MM.1S (cell line): ENCODE data around the gene PLAAT4.

Experiments
- CTCF ChIP-seq: fragments of 300-600 bp; sonication (generic); IDR thresholded peaks from 2 replicates; pipeline ENCODE4 v1.5.1; 2016; ENCODE audit warnings: antibody characterized with exemption, low read length, mixed read lengths
- EZH2 ChIP-seq: fragments of 300-600 bp; sonication (generic); optimal IDR thresholded peaks from 2 replicates; pipeline ENCODE3; 2017; ENCODE audit warnings: low read depth, mild to moderate bottlenecking, antibody characterized with exemption, low read length, mixed read lengths
- EZH2phosphoT487 ChIP-seq: fragments of 300-600 bp; sonication (generic); IDR thresholded peaks from 2 replicates; pipeline ENCODE4 v1.6.1; 2018; ENCODE audit warnings: antibody characterized with exemption, low read length

GRCh38 chr11:63504054-63504453, 32.6 kb upstream of the PLAAT4 start:
- TF ChIP-seq CTCF = no peak
- TF ChIP-seq EZH2 = no peak
- no peak for TF ChIP-seq EZH2phosphoT487
